HepG2 (cell line): Measurements from ENCODE around the gene C2orf42. TPM values are rescaled to one million over a fixed set of nuclear protein-coding genes. Genes with fewer than 3 reads are reported as not detected.

Source experiments
- ADNP ChIP-seq: sonication (generic); formaldehyde crosslinking; IDR thresholded peaks from 2 replicates; pipeline ENCODE4 v1.4.0; 2020; ENCODE audit warnings: missing genetic modification reagents
- CBX2 ChIP-seq, 2 experiments: fragments of 200-600 bp in 1 of 2; sonication (generic); formaldehyde crosslinking in 1 of 2; IDR thresholded peaks; 2 replicates each; pipeline versions ENCODE4 v1.7.0 to v1.8.1; 2018 to 2022; ENCODE audit warnings: low read depth in 2 of 2, low read length in 1 of 2, mild to moderate bottlenecking in 1 of 2, missing genetic modification reagents in 1 of 2
- FIP1L1 ChIP-seq: fragments of 200-400 bp; formaldehyde crosslinking; IDR thresholded peaks from 2 replicates; pipeline ENCODE4 v1.6.1; 2018; ENCODE audit warnings: low read depth, mild to moderate bottlenecking, low read length, moderate library complexity, borderline replicate concordance; ENCODE audit not compliant: insufficient read depth
- FOXK1 ChIP-seq: sonication (generic); formaldehyde crosslinking; IDR thresholded peaks from 2 replicates; pipeline ENCODE4 v1.4.0; 2020; ENCODE audit warnings: low read depth, missing genetic modification reagents, borderline replicate concordance
- HOXA5 ChIP-seq: sonication (generic); formaldehyde crosslinking; IDR thresholded peaks from 2 replicates; pipeline ENCODE4 v1.4.0; 2020; ENCODE audit warnings: missing genetic modification reagents
- KDM4B ChIP-seq: sonication (generic); formaldehyde crosslinking; IDR thresholded peaks from 2 replicates; pipeline ENCODE4 v1.4.0; 2020; ENCODE audit warnings: missing genetic modification reagents
- MAFF ChIP-seq: IDR thresholded peaks from 2 replicates; pipeline ENCODE4 v1.6.1; 2011; ENCODE audit warnings: low read depth, low read length, improper control_type of control experiment
- MATR3 ChIP-seq: sonication (generic); formaldehyde crosslinking; IDR thresholded peaks from 2 replicates; pipeline ENCODE4 v1.4.0; 2020; ENCODE audit warnings: missing genetic modification reagents
- NAIF1 ChIP-seq: sonication (generic); formaldehyde crosslinking; IDR thresholded peaks from 2 replicates; pipeline ENCODE4 v1.5.0; 2020; ENCODE audit warnings: mild to moderate bottlenecking, missing genetic modification reagents, borderline replicate concordance
- NFE2L1 ChIP-seq: sonication (generic); formaldehyde crosslinking; IDR thresholded peaks from 2 replicates; pipeline ENCODE4 v1.4.0; 2020; ENCODE audit warnings: missing genetic modification reagents, mild to moderate bottlenecking, borderline replicate concordance
- NR2F2 ChIP-seq: IDR thresholded peaks from 2 replicates; pipeline ENCODE4 v1.6.1; 2012; ENCODE audit warnings: low read depth, inconsistent platforms, borderline replicate concordance
- POLR2AphosphoS5 ChIP-seq: IDR thresholded peaks from 2 replicates; pipeline ENCODE4 v1.6.1; 2012; ENCODE audit warnings: low read depth, low read length
- RBAK ChIP-seq: sonication (generic); formaldehyde crosslinking; IDR thresholded peaks from 2 replicates; pipeline ENCODE4 v1.5.1; 2020; ENCODE audit warnings: mild to moderate bottlenecking, missing genetic modification reagents
- TRIM24 ChIP-seq: sonication (generic); formaldehyde crosslinking; IDR thresholded peaks from 2 replicates; pipeline ENCODE4 v1.8.0; 2022; ENCODE audit warnings: mild to moderate bottlenecking, missing genetic modification reagents
- UBTF ChIP-seq: sonication (generic); formaldehyde crosslinking; IDR thresholded peaks from 2 replicates; pipeline ENCODE4 v1.4.0; 2020; ENCODE audit warnings: mild to moderate bottlenecking, missing genetic modification reagents
- ZNF121 ChIP-seq: sonication (generic); formaldehyde crosslinking; IDR thresholded peaks from 2 replicates; pipeline ENCODE4 v1.5.0; 2020; ENCODE audit warnings: mild to moderate bottlenecking, missing genetic modification reagents
- ZNF292 ChIP-seq: sonication (generic); formaldehyde crosslinking; IDR thresholded peaks from 2 replicates; pipeline ENCODE4 v1.8.1; 2022; ENCODE audit warnings: mild to moderate bottlenecking, low read depth, missing genetic modification reagents, borderline replicate concordance
- ZNF451 ChIP-seq: sonication (generic); formaldehyde crosslinking; IDR thresholded peaks from 2 replicates; pipeline ENCODE4 v1.5.0; 2020; ENCODE audit warnings: mild to moderate bottlenecking, missing genetic modification reagents
- ZNF567 ChIP-seq: sonication (generic); formaldehyde crosslinking; IDR thresholded peaks from 2 replicates; pipeline ENCODE4 v1.8.1; 2023; ENCODE audit warnings: mild to moderate bottlenecking, missing genetic modification reagents, borderline replicate concordance
- ZNF703 ChIP-seq: sonication (generic); formaldehyde crosslinking; IDR thresholded peaks from 2 replicates; pipeline ENCODE4 v1.5.1; 2020; ENCODE audit warnings: missing genetic modification reagents, mild to moderate bottlenecking, moderate library complexity, borderline replicate concordance
- ZNF788 ChIP-seq: sonication (generic); formaldehyde crosslinking; IDR thresholded peaks from 2 replicates; pipeline ENCODE4 v1.5.0; 2020; ENCODE audit warnings: mild to moderate bottlenecking, missing genetic modification reagents, borderline replicate concordance
- polyA plus RNA-seq, 8 experiments: library from polyadenylated mRNA; depleted of rRNA in 3 of 8; stranded (reverse) in 7 of 8; unstranded in 1 of 8; fragments of >200 nt; fragmentation: Illumina TruSeq in 4 of 8; extraction: Trizol in 4 of 8; gene quantifications; 2 replicates each; pipeline versions ENCODE4 v1.2.1 to v1.2.3, GENCODE V29; 2011 to 2016; ENCODE audit warnings: low read depth in 4 of 8, missing spikeins in 1 of 8, mixed read lengths in 1 of 8; ENCODE audit not compliant: insufficient read depth in 1 of 8
- total RNA-seq, 5 experiments: library from RNA; depleted of rRNA; stranded (reverse); fragments of >200 nt; fragmentation: Illumina TruSeq; extraction: Trizol; gene quantifications; 2 replicates each; pipeline ENCODE4 v1.2.3, GENCODE V29; 2016; ENCODE audit warnings: low read depth in 1 of 5
- TF ChIP-seq, protein P1 (sequence below): sonication (generic); formaldehyde crosslinking; IDR thresholded peaks from 2 replicates; pipeline ENCODE4 v1.4.0; 2020; ENCODE audit warnings: missing genetic modification reagents
- TF ChIP-seq, protein P2 (sequence below): sonication (generic); formaldehyde crosslinking; IDR thresholded peaks from 2 replicates; pipeline ENCODE4 v1.4.0; 2020; ENCODE audit warnings: missing genetic modification reagents, mild to moderate bottlenecking, borderline replicate concordance

The C2orf42 gene
- total and polyA plus RNA-seq, 2 of the 13 experiments (the other 11 are each of a cell fraction or from before 2014, with no cell fraction given) = 9.3 to 9.9 TPM

GRCh38 chr2:70142590-70143313, 48.1 kb downstream of the C2orf42 start (continued):
- TF ChIP-seq MATR3 (CRISPR knock-in tag) = no peak
- TF ChIP-seq ZNF292 = no peak
- TF ChIP-seq FIP1L1 = 0 out of 2 replicates have a peak, but pooled peaks have one; percentile 77
- TF ChIP-seq ADNP (CRISPR knock-in tag) = no peak
- no peak for TF ChIP-seq CBX2 (IDR thresholded peaks at IDR 0.05; ENCODE audit: low read depth, low read length)
- no peak; the same call in 1 of the 2 replicates for TF ChIP-seq CBX2 (CRISPR knock-in tag; IDR thresholded peaks at IDR 0.05; ENCODE audit: low read depth)
- TF ChIP-seq MAFF = no peak
- peak; percentile 98 for TF ChIP-seq FOXK1 (CRISPR knock-in tag)
- TF ChIP-seq NFE2L1 (CRISPR knock-in tag) = no peak
- TF ChIP-seq ZNF703 (CRISPR knock-in tag) = no peak
- TF ChIP-seq TRIM24 = peak; percentile 83
- peak; percentile 40; the same call in 1 of the 2 replicates for TF ChIP-seq NAIF1
- TF ChIP-seq RBAK (CRISPR knock-in tag) = no peak; the same call in 1 of the 2 replicates
- TF ChIP-seq, protein P1, sequence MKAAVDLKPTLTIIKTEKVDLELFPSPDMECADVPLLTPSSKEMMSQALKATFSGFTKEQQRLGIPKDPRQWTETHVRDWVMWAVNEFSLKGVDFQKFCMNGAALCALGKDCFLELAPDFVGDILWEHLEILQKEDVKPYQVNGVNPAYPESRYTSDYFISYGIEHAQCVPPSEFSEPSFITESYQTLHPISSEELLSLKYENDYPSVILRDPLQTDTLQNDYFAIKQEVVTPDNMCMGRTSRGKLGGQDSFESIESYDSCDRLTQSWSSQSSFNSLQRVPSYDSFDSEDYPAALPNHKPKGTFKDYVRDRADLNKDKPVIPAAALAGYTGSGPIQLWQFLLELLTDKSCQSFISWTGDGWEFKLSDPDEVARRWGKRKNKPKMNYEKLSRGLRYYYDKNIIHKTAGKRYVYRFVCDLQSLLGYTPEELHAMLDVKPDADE (CRISPR knock-in tag) = no peak
- TF ChIP-seq KDM4B (CRISPR knock-in tag) = peak; percentile 95
- peak; percentile 81 for TF ChIP-seq POLR2AphosphoS5
- TF ChIP-seq ZNF121 (CRISPR knock-in tag) = no peak; the same call in 1 of the 2 replicates
- peak; percentile 90; the same call in 1 of the 2 replicates for TF ChIP-seq ZNF567
- TF ChIP-seq, protein P2, sequence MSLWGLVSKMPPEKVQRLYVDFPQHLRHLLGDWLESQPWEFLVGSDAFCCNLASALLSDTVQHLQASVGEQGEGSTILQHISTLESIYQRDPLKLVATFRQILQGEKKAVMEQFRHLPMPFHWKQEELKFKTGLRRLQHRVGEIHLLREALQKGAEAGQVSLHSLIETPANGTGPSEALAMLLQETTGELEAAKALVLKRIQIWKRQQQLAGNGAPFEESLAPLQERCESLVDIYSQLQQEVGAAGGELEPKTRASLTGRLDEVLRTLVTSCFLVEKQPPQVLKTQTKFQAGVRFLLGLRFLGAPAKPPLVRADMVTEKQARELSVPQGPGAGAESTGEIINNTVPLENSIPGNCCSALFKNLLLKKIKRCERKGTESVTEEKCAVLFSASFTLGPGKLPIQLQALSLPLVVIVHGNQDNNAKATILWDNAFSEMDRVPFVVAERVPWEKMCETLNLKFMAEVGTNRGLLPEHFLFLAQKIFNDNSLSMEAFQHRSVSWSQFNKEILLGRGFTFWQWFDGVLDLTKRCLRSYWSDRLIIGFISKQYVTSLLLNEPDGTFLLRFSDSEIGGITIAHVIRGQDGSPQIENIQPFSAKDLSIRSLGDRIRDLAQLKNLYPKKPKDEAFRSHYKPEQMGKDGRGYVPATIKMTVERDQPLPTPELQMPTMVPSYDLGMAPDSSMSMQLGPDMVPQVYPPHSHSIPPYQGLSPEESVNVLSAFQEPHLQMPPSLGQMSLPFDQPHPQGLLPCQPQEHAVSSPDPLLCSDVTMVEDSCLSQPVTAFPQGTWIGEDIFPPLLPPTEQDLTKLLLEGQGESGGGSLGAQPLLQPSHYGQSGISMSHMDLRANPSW = peak; percentile 94; the same call in 1 of the 2 replicates
- TF ChIP-seq UBTF (CRISPR knock-in tag) = no peak; the same call in 1 of the 2 replicates
- TF ChIP-seq HOXA5 (CRISPR knock-in tag) = peak; percentile 99
- peak; percentile 52; the same call in 1 of the 2 replicates for TF ChIP-seq NR2F2
- TF ChIP-seq ZNF451 (CRISPR knock-in tag) = peak; percentile 99
- peak; percentile 98 for TF ChIP-seq ZNF788 (CRISPR knock-in tag)
